HG03045 (cell line): Measurements from ENCODE around the gene ERC1.
"Not testable (repeated sequence)": the region's sequence is repeated elsewhere in the genome, so short reads cannot be mapped to it uniquely, and the experiment has no call there.

ENCODE experiments used
- ATAC-seq: cut with Tn5 transposase; IDR thresholded peaks from one replicate; pipeline ENCODE4 v1.9.1; 2021; ENCODE audit warnings: mild to moderate bottlenecking, moderate library complexity; ENCODE audit not compliant: unreplicated experiment

ERC1 gene

GRCh38 chr12:1117371-1117770, 126.3 kb downstream of the ERC1 start:
- ATAC-seq: no peak

GRCh38 chr12:1117970-1118563, 127.0 kb downstream of the ERC1 start:
- no peak for ATAC-seq

- ATAC-seq: no peak
Observed at GRCh38 chr12:1122786-1123185, 131.8 kb downstream of the ERC1 start.

- no peak for ATAC-seq
Observed at GRCh38 chr12:1126091-1126490, 135.1 kb downstream of the ERC1 start.

- ATAC-seq: no peak
Observed at GRCh38 chr12:1127021-1127420, 136.0 kb downstream of the ERC1 start.

- ATAC-seq: no peak
Observed at GRCh38 chr12:1130164-1130563, 139.1 kb downstream of the ERC1 start.

GRCh38 chr12:1130571-1130970, 139.5 kb downstream of the ERC1 start:
- ATAC-seq: no peak

- no peak for ATAC-seq
Observed at GRCh38 chr12:1131811-1132224, 140.8 kb downstream of the ERC1 start.

GRCh38 chr12:1132311-1132710, 141.3 kb downstream of the ERC1 start:
- no peak for ATAC-seq

- no peak for ATAC-seq
Observed at GRCh38 chr12:1138691-1139090, 147.7 kb downstream of the ERC1 start.

- not testable (repeated sequence) for ATAC-seq
Observed at GRCh38 chr12:1146758-1147157, 155.7 kb downstream of the ERC1 start.

- no peak for ATAC-seq
Observed at GRCh38 chr12:1147821-1148220, 156.8 kb downstream of the ERC1 start.

GRCh38 chr12:1157046-1157445, 166.0 kb downstream of the ERC1 start:
- no peak for ATAC-seq

- no peak for ATAC-seq
Observed at GRCh38 chr12:1161197-1161596, 170.2 kb downstream of the ERC1 start.

- no peak for ATAC-seq
Observed at GRCh38 chr12:1162081-1162760, 171.2 kb downstream of the ERC1 start.

- ATAC-seq: no peak
Observed at GRCh38 chr12:1167784-1168183, 176.8 kb downstream of the ERC1 start.

- ATAC-seq: no peak
Observed at GRCh38 chr12:1170411-1170810, 179.4 kb downstream of the ERC1 start.

GRCh38 chr12:1171657-1172408, 180.8 kb downstream of the ERC1 start:
- no peak for ATAC-seq

- ATAC-seq: no peak
Observed at GRCh38 chr12:1173781-1174617, 183.0 kb downstream of the ERC1 start.

- ATAC-seq: no peak
Observed at GRCh38 chr12:1174659-1175058, 183.6 kb downstream of the ERC1 start.

GRCh38 chr12:1176191-1176590, 185.2 kb downstream of the ERC1 start:
- ATAC-seq: no peak
